ENCODE data around the gene MAN1B1. TPM values are rescaled to one million over a fixed set of nuclear protein-coding genes. Genes with fewer than 3 reads are reported as not detected.

The MAN1B1 gene
- total RNA-seq, 1 donor from 2014 or later: 58.9 TPM

- no peaks in the 10 kb centered on the region for H3K9me3 Mint-ChIP-seq
- no peaks in the 10 kb centered on the region for H3K4me1 Mint-ChIP-seq (ENCODE audit: unreplicated experiment)
- H3K4me3 Mint-ChIP-seq: no peak overlapping the region
- no peaks in the 10 kb centered on the region for H3K36me3 Mint-ChIP-seq
- peaks cover 73% of the 10 kb centered on the region for H3K27me3 Mint-ChIP-seq
- H3K27ac Mint-ChIP-seq: no peak overlapping the region
- DNase-seq (ENCODE audit: extremely low spot score, unreplicated experiment): no peak
- TF ChIP-seq, protein P1, sequence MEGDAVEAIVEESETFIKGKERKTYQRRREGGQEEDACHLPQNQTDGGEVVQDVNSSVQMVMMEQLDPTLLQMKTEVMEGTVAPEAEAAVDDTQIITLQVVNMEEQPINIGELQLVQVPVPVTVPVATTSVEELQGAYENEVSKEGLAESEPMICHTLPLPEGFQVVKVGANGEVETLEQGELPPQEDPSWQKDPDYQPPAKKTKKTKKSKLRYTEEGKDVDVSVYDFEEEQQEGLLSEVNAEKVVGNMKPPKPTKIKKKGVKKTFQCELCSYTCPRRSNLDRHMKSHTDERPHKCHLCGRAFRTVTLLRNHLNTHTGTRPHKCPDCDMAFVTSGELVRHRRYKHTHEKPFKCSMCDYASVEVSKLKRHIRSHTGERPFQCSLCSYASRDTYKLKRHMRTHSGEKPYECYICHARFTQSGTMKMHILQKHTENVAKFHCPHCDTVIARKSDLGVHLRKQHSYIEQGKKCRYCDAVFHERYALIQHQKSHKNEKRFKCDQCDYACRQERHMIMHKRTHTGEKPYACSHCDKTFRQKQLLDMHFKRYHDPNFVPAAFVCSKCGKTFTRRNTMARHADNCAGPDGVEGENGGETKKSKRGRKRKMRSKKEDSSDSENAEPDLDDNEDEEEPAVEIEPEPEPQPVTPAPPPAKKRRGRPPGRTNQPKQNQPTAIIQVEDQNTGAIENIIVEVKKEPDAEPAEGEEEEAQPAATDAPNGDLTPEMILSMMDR (conservative IDR thresholded peaks at IDR 0.05): no peak
These were observed 71.8 kb downstream of the MAN1B1 start for GRCh38 chr9:137158625-137159024.

Other genes starting within 250 kb of the MAN1B1 start
- 3.2 and 3.6 TPM in 2 replicates for gene AJM1, start 244.5 kb upstream of the MAN1B1 start, total RNA-seq (ENCODE audit: low replicate concordance)
- gene PHPT1, start 237.6 kb upstream of the MAN1B1 start, total RNA-seq (ENCODE audit: low replicate concordance): 176 and 199 TPM in 2 replicates
- 18.4 and 29.1 TPM in 2 replicates for gene MAMDC4, start 234.6 kb upstream of the MAN1B1 start, total RNA-seq (ENCODE audit: low replicate concordance)
- gene EDF1, start 220.7 kb upstream of the MAN1B1 start, total RNA-seq (ENCODE audit: low replicate concordance): 324 and 342 TPM in 2 replicates
- 19.4 and 22.3 TPM in 2 replicates for gene TRAF2, start 200.5 kb upstream of the MAN1B1 start, total RNA-seq (ENCODE audit: low replicate concordance)
- gene FBXW5, start 142.2 kb upstream of the MAN1B1 start, total RNA-seq (ENCODE audit: low replicate concordance): 82.8 and 110 TPM in 2 replicates
- 2.8 and 4.1 TPM in 2 replicates for gene C8G, start 141.7 kb upstream of the MAN1B1 start, total RNA-seq (ENCODE audit: low replicate concordance)
- 7.9 and 8.3 TPM in 2 replicates for gene LCN12, start 134.7 kb upstream of the MAN1B1 start, total RNA-seq (ENCODE audit: low replicate concordance)
- 1.4 and 1.7 TPM in 2 replicates for gene PTGDS, start 109.5 kb upstream of the MAN1B1 start, total RNA-seq (ENCODE audit: low replicate concordance)
- not detected in 2 replicates for gene LCNL1, start 104.0 kb upstream of the MAN1B1 start, total RNA-seq (ENCODE audit: low replicate concordance)
- gene PAXX, start 94.6 kb upstream of the MAN1B1 start, total RNA-seq (ENCODE audit: low replicate concordance): 63.4 and 100 TPM in 2 replicates
- 38.6 and 63.3 TPM in 2 replicates for gene CLIC3, start 90.4 kb upstream of the MAN1B1 start, total RNA-seq (ENCODE audit: low replicate concordance)
- 44.7 and 47.7 TPM in 2 replicates for gene ABCA2, start 58.7 kb upstream of the MAN1B1 start, total RNA-seq (ENCODE audit: low replicate concordance)
- not detected in 2 replicates for gene FUT7, start 54.9 kb upstream of the MAN1B1 start, total RNA-seq (ENCODE audit: low replicate concordance)
- gene NPDC1, start 40.8 kb upstream of the MAN1B1 start, total RNA-seq (ENCODE audit: low replicate concordance): 68.0 and 70.3 TPM in 2 replicates
- 3.3 and 6.4 TPM in 2 replicates for gene ENTPD2, start 32.9 kb upstream of the MAN1B1 start, total RNA-seq (ENCODE audit: low replicate concordance)
- gene SAPCD2, start 16.4 kb upstream of the MAN1B1 start, total RNA-seq (ENCODE audit: low replicate concordance): 19.1 and 21.9 TPM in 2 replicates
- gene UAP1L1, start 9.5 kb upstream of the MAN1B1 start, total RNA-seq (ENCODE audit: low replicate concordance): 3.4 and 5.4 TPM in 2 replicates
- 86.5 and 86.7 TPM in 2 replicates for gene DPP7, start 27.7 kb downstream of the MAN1B1 start, total RNA-seq (ENCODE audit: low replicate concordance)
- 0.29 and 0.94 TPM in 2 replicates for gene GRIN1, start 52.2 kb downstream of the MAN1B1 start, total RNA-seq (ENCODE audit: low replicate concordance)
- gene LRRC26, start 83.1 kb downstream of the MAN1B1 start, total RNA-seq (ENCODE audit: low replicate concordance): 0.77 and 1.4 TPM in 2 replicates
- gene TMEM210, start 85.1 kb downstream of the MAN1B1 start, total RNA-seq (ENCODE audit: low replicate concordance): not detected in 2 replicates
- 63.5 and 65.0 TPM in 2 replicates for gene ANAPC2, start 101.6 kb downstream of the MAN1B1 start, total RNA-seq (ENCODE audit: low replicate concordance)
- 64.9 and 74.8 TPM in 2 replicates for gene SSNA1, start 101.7 kb downstream of the MAN1B1 start, total RNA-seq (ENCODE audit: low replicate concordance)
- 24.1 and 28.4 TPM in 2 replicates for gene TPRN, start 113.8 kb downstream of the MAN1B1 start, total RNA-seq (ENCODE audit: low replicate concordance)
- 42.3 and 46.3 TPM in 2 replicates for gene TMEM203, start 118.7 kb downstream of the MAN1B1 start, total RNA-seq (ENCODE audit: low replicate concordance)
- gene NDOR1, start 118.7 kb downstream of the MAN1B1 start, total RNA-seq (ENCODE audit: low replicate concordance): 18.9 and 28.0 TPM in 2 replicates
- gene RNF208, start 135.3 kb downstream of the MAN1B1 start, total RNA-seq (ENCODE audit: low replicate concordance): 12.1 and 15.7 TPM in 2 replicates
- gene CYSRT1, start 138.2 kb downstream of the MAN1B1 start, total RNA-seq (ENCODE audit: low replicate concordance): 0.86 and 1.5 TPM in 2 replicates
- gene RNF224, start 140.5 kb downstream of the MAN1B1 start, total RNA-seq (ENCODE audit: low replicate concordance): 0.36 and 0.48 TPM in 2 replicates
- 0.41 and 0.81 TPM in 2 replicates for gene SLC34A3, start 143.9 kb downstream of the MAN1B1 start, total RNA-seq (ENCODE audit: low replicate concordance)
- 326 and 349 TPM in 2 replicates for gene TUBB4B, start 154.3 kb downstream of the MAN1B1 start, total RNA-seq (ENCODE audit: low replicate concordance)
- gene STPG3, start 164.3 kb downstream of the MAN1B1 start, total RNA-seq (ENCODE audit: low replicate concordance): 0.31 TPM in 1 of 2 replicates, not detected in the other
- 52.4 and 61.9 TPM in 2 replicates for gene NELFB, start 168.3 kb downstream of the MAN1B1 start, total RNA-seq (ENCODE audit: low replicate concordance)
- 2.7 and 4.5 TPM in 2 replicates for gene TOR4A, start 190.7 kb downstream of the MAN1B1 start, total RNA-seq (ENCODE audit: low replicate concordance)
- gene NRARP, start 215.3 kb downstream of the MAN1B1 start, total RNA-seq (ENCODE audit: low replicate concordance): 17.9 and 21.7 TPM in 2 replicates

Measured in type B pancreatic cell (in vitro differentiated cells).